Measurements from ENCODE around the gene MAP1LC3A.
A peak's percentile ranks its signal among the peaks of the same experiment; 100 is the strongest.

The MAP1LC3A gene

GRCh38 chr20:34536798-34537394, 21.6 kb upstream of the MAP1LC3A start:
- no peak for DNase-seq (ENCODE audit: low read depth)
- no peak overlapping the region for H3K4me3 ChIP-seq (ENCODE audit: low read length)
- peak; percentile 47 for TF ChIP-seq CTCF (conservative IDR thresholded peaks at IDR 0.05; ENCODE audit: low read depth, low read length)

- DNase-seq (ENCODE audit: low read depth): no peak
- TF ChIP-seq CTCF (conservative IDR thresholded peaks at IDR 0.05; ENCODE audit: low read depth, low read length): no peak
- H3K4me3 ChIP-seq (ENCODE audit: low read length): no peak overlapping the region
Measured at GRCh38 chr20:34537651-34538050, 20.9 kb upstream of the MAP1LC3A start.

GRCh38 chr20:34538671-34539123, 19.8 kb upstream of the MAP1LC3A start:
- DNase-seq (ENCODE audit: low read depth): no peak
- peak; percentile 96 for TF ChIP-seq CTCF (conservative IDR thresholded peaks at IDR 0.05; ENCODE audit: low read depth, low read length)
- no peak overlapping the region for H3K4me3 ChIP-seq (ENCODE audit: low read length)

GRCh38 chr20:34539756-34540155, 18.8 kb upstream of the MAP1LC3A start:
- no peak for TF ChIP-seq CTCF (conservative IDR thresholded peaks at IDR 0.05; ENCODE audit: low read depth, low read length)
- no peak overlapping the region for H3K4me3 ChIP-seq (ENCODE audit: low read length)
- no peak for DNase-seq (ENCODE audit: low read depth)

- TF ChIP-seq CTCF (conservative IDR thresholded peaks at IDR 0.05; ENCODE audit: low read depth, low read length): no peak
- no peak overlapping the region for H3K4me3 ChIP-seq (ENCODE audit: low read length)
- no peak for DNase-seq (ENCODE audit: low read depth)
Measured at GRCh38 chr20:34540596-34541263, 17.8 kb upstream of the MAP1LC3A start.

GRCh38 chr20:34541264-34541901, 17.1 kb upstream of the MAP1LC3A start:
- DNase-seq (ENCODE audit: low read depth): no peak
- no peak for TF ChIP-seq CTCF (conservative IDR thresholded peaks at IDR 0.05; ENCODE audit: low read depth, low read length)
- no peak overlapping the region for H3K4me3 ChIP-seq (ENCODE audit: low read length)
